OCI-LY1 (cell line): ENCODE measurements around the gene ICA1.

ENCODE experiments used
- H2AFZ ChIP-seq: fragments of 200-600 bp; sonication (generic), shearing (Covaris generic); 2 replicates; pipeline ENCODE4 v1.6.0; 2014; ENCODE audit warnings: antibody characterized with exemption, mild to moderate bottlenecking, low read length
- H3F3A ChIP-seq: fragments of 200-600 bp; sonication (generic), shearing (Covaris generic); 2 replicates; pipeline ENCODE4 v1.6.0; 2014; ENCODE audit warnings: mild to moderate bottlenecking, antibody characterized with exemption, low read length, moderate library complexity; ENCODE audit not compliant: insufficient read depth
- H3K27ac ChIP-seq: fragments of 200-600 bp; sonication (generic); 2 replicates; pipeline ENCODE4 v1.5.1; 2014; ENCODE audit warnings: low read length, mixed run types, mild to moderate bottlenecking, low read depth; ENCODE audit not compliant: poor library complexity, severe bottlenecking
- H3K27me3 ChIP-seq: fragments of 200-600 bp; sonication (generic); 2 replicates; pipeline ENCODE4 v1.6.0; 2014; ENCODE audit warnings: antibody characterized with exemption, mild to moderate bottlenecking, low read length, moderate library complexity; ENCODE audit not compliant: insufficient read depth
- H3K36me3 ChIP-seq: fragments of 200-600 bp; sonication (generic); 2 replicates; pipeline ENCODE4 v1.6.1; 2014; ENCODE audit warnings: mild to moderate bottlenecking, antibody characterized with exemption, low read length, moderate library complexity, mixed read lengths; ENCODE audit not compliant: insufficient read depth
- H3K4me1 ChIP-seq: fragments of 200-600 bp; sonication (generic); 2 replicates; pipeline ENCODE4 v1.5.1; 2014; ENCODE audit warnings: mild to moderate bottlenecking, low read length, moderate library complexity; ENCODE audit not compliant: insufficient read depth, severe bottlenecking
- H3K4me2 ChIP-seq: fragments of 200-600 bp; sonication (generic), shearing (Covaris generic); 2 replicates; pipeline ENCODE4 v1.6.1; 2014; ENCODE audit warnings: low read length
- H3K4me3 ChIP-seq: fragments of 200-600 bp; sonication (generic); 2 replicates; pipeline ENCODE4 v1.5.1; 2014; ENCODE audit warnings: low read length, low read depth, mild to moderate bottlenecking, mixed read lengths; ENCODE audit not compliant: poor library complexity, severe bottlenecking
- H3K79me2 ChIP-seq: fragments of 200-600 bp; shearing (Covaris generic); 2 replicates; pipeline ENCODE4 v1.6.1; 2016; ENCODE audit warnings: mixed run types, low read length, mixed read lengths; ENCODE audit not compliant: insufficient read depth
- H3K9ac ChIP-seq: fragments of 200-600 bp; sonication (generic), shearing (Covaris generic); 2 replicates; pipeline ENCODE4 v1.6.1; 2014; ENCODE audit warnings: mild to moderate bottlenecking, low read length, mixed read lengths
- H3K9me2 ChIP-seq: fragments of 200-600 bp; sonication (generic), shearing (Covaris generic); 2 replicates; pipeline ENCODE4 v1.6.1; 2014; ENCODE audit warnings: low read depth, mild to moderate bottlenecking, low read length, mixed read lengths
- H3K9me3 ChIP-seq: fragments of 200-600 bp; shearing (Covaris generic); 2 replicates; pipeline ENCODE4 v1.6.1; 2014; ENCODE audit warnings: low read length, mixed read lengths
- H4K20me1 ChIP-seq: fragments of 200-600 bp; sonication (generic), shearing (Covaris generic); 2 replicates; pipeline ENCODE4 v1.6.0; 2016; ENCODE audit warnings: mild to moderate bottlenecking, low read length; ENCODE audit not compliant: insufficient read depth
- CTCF ChIP-seq: fragments of 200-600 bp; sonication (generic), shearing (Covaris generic); IDR thresholded peaks from 2 replicates; pipeline ENCODE4 v1.5.1; 2017; ENCODE audit warnings: mild to moderate bottlenecking, antibody characterized with exemption, low read length, moderate library complexity, mixed read lengths
- EZH2 ChIP-seq: fragments of 200-600 bp; sonication (generic), shearing (Covaris generic); IDR thresholded peaks from 2 replicates; pipeline ENCODE4 v1.8.0; 2017; ENCODE audit warnings: borderline replicate concordance, mixed run types, mild to moderate bottlenecking, antibody characterized with exemption, low read length, moderate library complexity, mixed read lengths

Gene ICA1

DNA sequence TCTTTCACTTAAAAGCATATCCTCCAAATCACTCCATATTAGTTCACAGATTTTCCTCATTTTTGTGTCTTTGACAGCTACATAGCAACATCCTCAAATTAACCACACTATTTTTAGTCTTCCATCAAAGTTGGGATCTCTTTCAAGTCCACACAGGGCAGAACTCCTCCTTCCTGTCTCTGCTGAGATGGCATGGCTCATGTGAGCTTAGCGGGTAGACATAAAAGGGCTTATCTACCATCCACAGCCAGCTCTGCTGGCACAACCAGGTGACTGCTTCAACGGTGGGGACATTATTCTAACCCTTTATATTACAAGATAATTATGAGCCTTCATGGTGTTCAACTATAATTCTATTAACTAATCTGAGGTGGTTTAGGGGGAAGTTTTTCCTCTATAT, 35.5 kb downstream of the ICA1 start:
- Histone ChIP-seq H2AFZ (no peak overlapping the region), H3K27ac (no peak overlapping the region), H3K4me2 (no peak overlapping the region), H3F3A (no peaks in the 10 kb centered on the region), H3K9ac (no peak overlapping the region), H3K27me3 (peaks cover 5% of the 10 kb centered on the region; the same call in 1 of the 2 replicates), H3K36me3 (no peaks in the 10 kb centered on the region), H3K79me2 (no peaks in the 10 kb centered on the region), H4K20me1 (no peaks in the 10 kb centered on the region), H3K4me1 (no peaks in the 10 kb centered on the region), H3K9me2 (no peaks in the 10 kb centered on the region), H3K4me3 (no peak overlapping the region), H3K9me3 (no peaks in the 10 kb centered on the region)
- TF ChIP-seq CTCF (no peak), EZH2 (no peak)

DNA sequence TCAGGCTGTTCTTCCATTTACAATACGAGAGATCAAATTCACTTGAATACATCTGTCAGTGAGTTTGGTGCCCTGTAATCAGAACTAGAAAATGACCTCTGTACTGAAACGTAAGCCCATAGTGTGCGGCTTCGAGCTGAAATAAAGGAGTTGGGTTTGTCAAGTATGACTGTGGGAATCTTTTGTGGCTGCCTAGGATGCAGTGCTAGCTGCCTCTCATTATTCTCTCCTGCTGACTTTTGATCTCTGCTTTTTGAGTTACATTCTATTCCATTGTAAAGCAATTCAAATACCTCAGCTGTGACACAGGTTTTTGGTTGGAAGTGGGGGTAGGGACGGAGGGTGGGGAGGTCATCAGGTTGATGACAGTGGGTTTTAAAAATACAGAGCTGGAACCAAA, 40.4 kb downstream of the ICA1 start:
- no peaks in the 10 kb centered on the region for H3K79me2 ChIP-seq
- no peaks in the 10 kb centered on the region for H3K36me3 ChIP-seq
- no peaks in the 10 kb centered on the region for H4K20me1 ChIP-seq
- H2AFZ ChIP-seq = no peak overlapping the region
- no peak overlapping the region for H3K4me3 ChIP-seq
- H3K27me3 ChIP-seq = 0 out of 2 replicates have a peak, but pooled peaks cover 5% of the 10 kb centered on the region
- no peak overlapping the region for H3K4me2 ChIP-seq
- no peaks in the 10 kb centered on the region for H3K9me2 ChIP-seq
- no peak overlapping the region for H3K9ac ChIP-seq
- no peak overlapping the region for H3K27ac ChIP-seq
- H3F3A ChIP-seq = no peaks in the 10 kb centered on the region
- TF ChIP-seq CTCF (no peak), EZH2 (no peak)
- H3K4me1 ChIP-seq = peaks cover 8% of the 10 kb centered on the region
- H3K9me3 ChIP-seq = no peaks in the 10 kb centered on the region

- peaks cover 8% of the 10 kb centered on the region for H3K4me1 ChIP-seq
- no peak overlapping the region for H3K27ac ChIP-seq
- no peak overlapping the region for H2AFZ ChIP-seq
- 0 out of 2 replicates have a peak, but pooled peaks cover 5% of the 10 kb centered on the region for H3K27me3 ChIP-seq
- TF ChIP-seq EZH2 (no peak), CTCF (no peak)
- no peaks in the 10 kb centered on the region for H3K79me2 ChIP-seq
- no peak overlapping the region for H3K4me2 ChIP-seq
- H3K9ac ChIP-seq = no peak overlapping the region
- H4K20me1 ChIP-seq = no peaks in the 10 kb centered on the region
- H3K9me3 ChIP-seq = no peaks in the 10 kb centered on the region
- H3F3A ChIP-seq = no peaks in the 10 kb centered on the region
- H3K4me3 ChIP-seq = no peak overlapping the region
- H3K36me3 ChIP-seq = no peaks in the 10 kb centered on the region
- H3K9me2 ChIP-seq = no peaks in the 10 kb centered on the region
Observed at GRCh38 chr7:8221101-8221495, 40.9 kb downstream of the ICA1 start.
